Erythroblast (primary cell): ENCODE measurements around the gene TWIST2.

Experiments
- DNase-seq, 2 experiments: peaks; one replicate each; lab custom pipeline; 2025; lab: John Stamatoyannopoulos, UW
- GATA1 ChIP-seq: IDR thresholded peaks from 2 replicates; pipeline ENCODE4 v1.6.1; 2011; ENCODE audit warnings: low read depth, mild to moderate bottlenecking, control low read depth, low read length, moderate library complexity
- POLR2A ChIP-seq: IDR thresholded peaks from 2 replicates; pipeline ENCODE4 v1.6.1; 2011; ENCODE audit warnings: mild to moderate bottlenecking, low read length

TWIST2 gene

DNA sequence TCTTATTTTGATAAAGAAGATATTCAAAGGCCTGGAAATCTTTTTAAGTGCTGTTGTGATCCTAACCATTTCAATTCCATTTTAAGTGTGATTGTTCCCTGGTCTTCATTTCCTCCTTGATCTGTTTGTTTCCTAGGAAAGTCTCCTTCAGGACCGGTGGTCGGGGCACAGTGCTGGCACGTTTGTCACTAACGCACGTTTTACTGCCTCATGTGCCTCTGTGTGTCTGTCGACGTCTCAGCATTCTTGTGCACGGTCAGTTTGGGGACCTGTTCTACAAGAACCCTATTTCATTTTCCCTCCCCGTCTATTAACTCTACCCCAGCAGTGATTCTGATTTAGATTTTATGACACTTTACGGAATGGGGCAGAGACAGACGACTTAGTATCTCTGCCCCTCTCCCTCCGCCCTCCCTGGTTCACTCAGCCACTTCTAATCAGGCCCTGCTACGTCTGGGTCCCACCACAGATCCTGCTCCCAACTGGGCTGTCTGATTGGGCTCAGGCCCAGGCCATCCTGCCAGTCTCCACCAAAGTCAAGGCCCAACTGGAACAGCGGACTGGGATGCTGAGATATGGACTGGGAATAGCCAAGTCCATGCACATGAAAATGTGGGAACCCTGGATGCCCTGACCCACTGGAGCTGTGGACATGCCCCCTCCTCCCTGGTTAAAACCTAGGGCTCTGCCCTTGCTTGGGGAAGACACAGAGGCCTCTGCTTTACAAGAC, 95.6 kb downstream of the TWIST2 start:
- no peak for TF ChIP-seq GATA1
- no peak for TF ChIP-seq POLR2A
- no peak for DNase-seq

DNA sequence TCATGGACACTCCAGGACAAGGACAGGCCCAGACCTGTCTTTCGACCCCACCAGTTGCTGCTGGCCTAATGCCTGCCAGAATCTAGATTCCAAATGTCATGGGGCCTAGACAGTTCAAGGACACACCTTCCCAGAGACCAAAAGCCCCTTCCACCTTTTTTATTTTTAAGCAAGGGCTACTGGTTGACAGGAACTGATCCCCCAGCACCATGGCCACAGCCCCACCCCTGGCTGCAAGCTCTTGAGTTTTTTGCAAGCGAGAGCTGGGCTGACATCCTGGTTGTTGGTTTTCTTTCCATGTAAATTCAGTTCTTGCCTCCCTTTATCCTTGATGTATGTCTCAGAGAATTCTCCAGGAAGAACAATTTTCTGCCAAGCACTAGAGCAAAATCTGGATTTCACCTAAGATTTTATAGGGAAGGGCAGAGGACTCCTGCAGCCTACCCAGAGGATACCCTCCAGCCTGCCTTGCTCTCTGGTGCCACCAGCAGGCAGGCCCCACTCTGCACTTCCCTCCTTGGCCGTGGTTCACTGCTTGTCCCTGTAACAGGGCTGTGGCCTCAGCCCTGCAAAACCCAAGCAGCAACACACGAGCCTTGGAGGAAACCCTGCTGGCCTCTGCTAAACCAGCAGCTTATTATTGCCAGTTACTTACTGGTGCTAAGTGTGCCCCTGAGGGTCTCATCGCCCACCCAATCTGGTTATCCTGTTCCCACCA, 97.7 kb downstream of the TWIST2 start:
- TF ChIP-seq GATA1 (no peak), POLR2A (no peak)
- peak in 1 of 2 experiments; percentile 2 for DNase-seq

DNA sequence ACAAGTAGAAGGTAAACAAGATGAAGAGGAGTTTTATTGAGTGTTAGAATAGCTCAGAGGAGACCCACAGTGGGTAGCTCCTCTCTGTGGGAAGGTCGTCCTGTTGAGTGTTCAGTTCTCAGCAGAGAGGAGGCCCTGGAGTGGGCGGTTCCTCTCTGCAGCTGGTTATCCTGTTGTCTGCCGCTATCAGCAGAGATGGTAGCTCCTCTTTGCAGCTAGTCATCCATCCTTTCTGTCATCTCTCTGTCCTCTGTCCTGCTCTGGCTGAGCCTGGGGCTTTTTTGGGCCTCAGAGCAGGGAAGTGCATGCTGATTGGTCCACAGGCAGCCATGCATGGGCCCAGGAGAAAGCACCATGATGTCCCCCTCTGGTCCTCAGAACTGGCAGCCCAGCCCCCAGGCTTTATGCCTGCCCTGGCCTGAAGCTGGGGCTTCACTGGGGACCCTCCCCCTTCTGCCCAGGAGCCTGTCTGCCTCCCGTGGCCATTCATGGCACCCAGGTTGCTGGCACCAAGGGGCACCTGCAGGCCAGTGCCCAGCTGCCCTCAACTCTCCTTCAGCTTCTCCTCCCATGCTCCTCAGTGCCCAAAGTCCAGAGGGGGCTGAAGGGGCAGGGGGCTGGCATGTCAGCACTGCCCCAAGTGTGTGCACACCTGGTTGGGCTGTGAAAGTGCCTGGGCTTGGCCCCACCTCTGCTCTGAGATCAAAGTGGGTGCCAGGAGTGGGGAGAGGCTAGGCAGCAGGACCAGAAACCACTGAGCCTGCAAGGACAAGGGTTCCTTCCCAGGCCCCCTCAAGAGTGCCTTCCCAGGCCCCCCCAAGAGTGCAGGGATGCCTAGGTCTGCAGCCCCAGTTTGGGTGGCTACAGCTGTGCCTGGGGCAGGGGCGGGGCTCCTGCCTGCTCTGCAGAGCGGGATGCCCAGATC, 98.7 kb downstream of the TWIST2 start:
- no peak for DNase-seq
- no peak for TF ChIP-seq GATA1
- no peak for TF ChIP-seq POLR2A

DNA sequence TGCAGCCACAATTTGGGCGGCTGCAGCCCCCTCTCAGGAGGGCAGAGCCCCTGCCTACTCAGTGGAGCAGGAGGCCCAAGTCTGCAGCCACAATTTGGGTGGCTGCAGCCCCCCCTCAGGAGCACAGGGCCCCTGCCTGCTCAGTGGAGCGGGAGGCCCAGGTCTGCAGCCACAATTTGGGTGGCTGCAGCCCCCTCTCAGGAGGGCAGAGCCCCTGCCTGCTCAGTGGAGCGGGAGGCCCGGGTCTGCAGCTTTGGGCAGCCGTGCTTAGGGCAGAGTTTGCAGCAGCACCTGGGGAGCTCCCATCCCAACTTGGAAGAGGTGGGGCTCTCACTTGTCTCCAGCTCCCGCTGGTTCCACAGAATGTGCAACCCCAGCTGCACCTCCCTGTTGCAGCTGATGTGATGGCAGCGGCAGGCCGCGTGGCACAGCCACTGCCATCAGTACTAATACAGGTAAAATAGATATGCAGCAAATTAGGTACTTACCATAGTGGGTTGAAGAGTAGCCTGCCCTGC, 99.4 kb downstream of the TWIST2 start:
- no peak for DNase-seq

DNA sequence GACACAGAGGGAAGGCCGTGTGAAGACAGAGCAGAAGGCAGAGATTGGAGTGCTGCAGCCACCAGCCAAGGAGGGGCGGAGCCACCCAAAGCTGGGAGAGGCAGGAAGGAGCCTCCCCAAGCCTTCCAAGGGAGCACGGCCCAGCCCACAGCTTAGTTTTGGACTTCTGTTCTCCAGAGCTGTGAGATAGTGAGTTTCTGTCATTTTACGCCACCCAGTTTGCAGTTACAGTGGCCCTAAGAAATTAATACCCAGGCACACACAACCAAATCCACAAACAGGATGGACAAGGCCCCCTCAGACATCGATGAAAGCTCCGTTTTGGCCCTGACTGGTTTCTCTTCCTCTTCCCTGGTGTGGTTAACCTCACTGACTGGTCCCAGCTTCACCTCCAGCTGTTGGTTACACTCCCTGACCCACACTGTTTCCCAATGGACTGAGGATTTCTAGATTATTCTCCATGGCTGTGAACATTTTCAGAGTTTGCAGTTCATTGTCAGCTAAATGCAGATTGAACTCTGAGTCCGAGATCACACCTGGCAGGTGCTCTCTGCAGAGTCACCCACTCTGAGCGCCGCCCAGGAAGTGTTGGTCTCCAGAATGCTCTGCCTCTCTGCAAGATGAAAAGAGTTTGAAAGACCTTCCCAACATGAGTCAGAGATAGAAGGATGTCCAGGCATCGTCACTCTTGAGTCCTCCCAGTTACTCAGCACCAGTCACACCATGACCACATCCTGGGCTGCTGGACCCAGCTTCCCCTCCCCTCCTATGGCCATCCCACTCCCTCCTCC, 100.2 kb downstream of the TWIST2 start:
- no peak for TF ChIP-seq POLR2A
- TF ChIP-seq GATA1, result no peak
- DNase-seq, result no peak

More for the DNA sequence above, 99.4 kb downstream of the TWIST2 start:
- TF ChIP-seq POLR2A (no peak), GATA1 (no peak)

DNA sequence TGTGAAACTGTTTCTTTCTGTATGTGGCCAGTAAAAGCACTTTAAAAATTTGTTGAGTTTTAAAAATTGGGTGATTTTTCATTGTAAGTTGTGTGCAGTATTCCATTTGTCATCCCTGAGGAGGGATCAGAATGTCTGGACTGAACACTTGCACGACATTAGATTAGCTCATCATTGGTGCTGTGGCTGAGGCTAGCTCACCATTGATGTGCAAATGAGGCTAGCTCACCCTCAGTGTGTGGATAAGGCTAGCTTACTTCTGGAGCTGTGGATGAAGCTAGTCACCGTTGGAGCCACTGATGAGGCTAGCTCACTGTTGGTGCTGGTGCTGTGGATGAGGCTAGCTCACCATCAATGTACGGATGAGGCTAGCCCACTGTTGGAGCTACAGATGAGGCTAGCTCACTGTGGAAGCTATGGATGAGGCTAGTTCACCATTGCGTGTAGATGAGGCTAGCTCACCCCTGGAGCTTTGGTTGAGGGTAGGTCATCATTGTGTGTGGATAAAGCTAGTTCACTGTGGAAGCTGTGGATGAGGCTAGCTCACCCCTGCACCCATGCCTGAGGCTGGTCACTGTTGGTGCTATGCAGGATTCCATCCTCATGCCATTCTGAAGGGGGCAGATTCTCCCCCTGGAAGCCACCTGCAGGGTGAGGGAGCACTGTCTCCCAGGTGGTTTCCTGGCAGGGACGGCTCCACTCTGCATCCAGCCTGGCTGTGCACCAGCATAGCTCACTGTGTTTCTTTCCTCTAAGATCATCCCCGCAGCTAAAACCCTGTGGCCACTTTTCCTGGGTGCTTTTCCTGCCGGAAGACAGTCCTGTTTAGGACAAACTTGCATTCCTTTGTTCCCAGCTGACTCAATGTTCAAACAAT, 101.1 kb downstream of the TWIST2 start:
- TF ChIP-seq GATA1, result no peak
- no peak for TF ChIP-seq POLR2A
- no peak for DNase-seq

DNA sequence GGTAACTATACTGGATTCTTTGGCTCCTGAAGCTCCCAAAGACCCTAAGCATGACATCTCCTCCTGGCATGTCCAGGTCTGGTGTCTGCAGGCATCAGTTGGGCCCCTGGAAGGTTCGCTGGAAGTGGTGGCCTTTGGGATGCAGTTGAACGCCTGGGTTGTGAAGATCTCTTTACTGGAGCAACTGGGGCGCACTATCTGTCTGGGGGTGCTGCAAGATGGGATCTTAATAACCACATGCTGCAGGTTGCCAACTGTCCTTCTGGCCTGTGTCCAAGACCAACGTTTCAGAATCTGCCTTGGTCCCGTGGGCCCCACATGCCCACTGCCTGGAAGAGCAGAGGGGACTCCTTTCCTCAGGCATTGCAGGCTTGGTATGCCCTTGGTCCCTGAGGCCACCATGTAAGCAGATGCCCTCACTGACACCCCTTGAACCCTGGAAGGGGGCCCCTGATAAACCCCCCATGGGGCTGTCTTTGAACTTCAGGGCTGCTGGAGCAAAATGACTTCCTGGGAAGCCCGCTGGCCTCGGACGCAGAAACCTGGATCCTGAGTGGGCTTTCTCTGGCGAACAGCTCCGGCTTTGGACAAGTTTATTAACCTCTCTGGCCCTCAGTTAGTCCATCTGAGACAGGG, 101.9 kb downstream of the TWIST2 start:
- no peak for DNase-seq

DNA sequence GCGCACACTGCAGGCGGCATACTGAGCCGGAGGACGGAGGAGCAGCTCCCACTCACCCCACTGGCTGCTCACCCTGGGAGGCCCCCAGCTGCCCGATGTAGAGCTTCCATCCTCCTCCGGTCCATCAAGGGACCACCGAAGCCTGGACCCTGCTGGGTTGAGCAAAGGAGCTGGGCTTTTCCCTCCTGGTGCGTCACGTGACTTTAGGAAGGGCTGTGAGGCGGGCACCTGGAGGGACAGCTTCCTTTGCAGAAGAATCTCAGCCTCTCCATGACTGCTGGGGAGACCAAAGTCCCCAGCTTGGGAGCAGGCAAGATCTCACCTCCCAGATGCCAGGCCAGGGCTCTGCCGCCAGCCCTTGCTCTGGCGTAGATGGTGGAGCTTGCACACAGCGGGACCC, 102.7 kb downstream of the TWIST2 start:
- no peak for DNase-seq
- TF ChIP-seq GATA1 (no peak), POLR2A (no peak)

More for the DNA sequence above, 101.9 kb downstream of the TWIST2 start:
- TF ChIP-seq POLR2A (no peak), GATA1 (no peak)

DNA sequence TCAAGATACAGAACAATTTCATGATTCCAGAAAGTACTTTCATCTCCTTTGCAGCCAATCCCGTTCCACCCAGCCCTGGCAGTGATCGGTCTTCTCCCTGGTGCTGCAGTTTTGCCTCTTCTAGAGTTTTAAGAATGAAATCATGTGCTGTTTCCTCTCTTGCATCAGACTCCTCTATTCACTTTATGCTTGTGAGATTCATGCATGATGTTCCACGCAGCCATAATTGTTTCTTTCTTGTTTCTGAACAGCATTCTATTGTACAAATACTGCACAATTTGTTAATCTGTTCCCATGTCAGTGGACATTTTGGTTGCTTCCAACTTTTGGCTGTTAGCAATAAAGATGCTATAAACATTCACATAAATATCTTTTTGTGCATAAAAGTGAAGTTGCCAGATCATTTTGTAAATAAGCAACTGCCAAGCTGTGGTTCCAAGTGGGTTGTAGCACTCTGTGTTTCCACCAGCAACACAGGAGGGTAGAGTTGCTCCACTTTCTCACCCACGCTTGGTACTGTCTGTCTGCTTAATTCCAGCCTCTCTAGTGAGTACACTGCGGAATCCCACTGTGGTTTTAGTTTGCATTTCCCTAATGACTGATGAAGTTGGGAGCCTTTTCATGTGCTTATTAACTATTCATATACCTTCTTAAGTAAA, 104.5 kb downstream of the TWIST2 start:
- DNase-seq, result no peak
- TF ChIP-seq GATA1 (no peak), POLR2A (no peak)

DNA sequence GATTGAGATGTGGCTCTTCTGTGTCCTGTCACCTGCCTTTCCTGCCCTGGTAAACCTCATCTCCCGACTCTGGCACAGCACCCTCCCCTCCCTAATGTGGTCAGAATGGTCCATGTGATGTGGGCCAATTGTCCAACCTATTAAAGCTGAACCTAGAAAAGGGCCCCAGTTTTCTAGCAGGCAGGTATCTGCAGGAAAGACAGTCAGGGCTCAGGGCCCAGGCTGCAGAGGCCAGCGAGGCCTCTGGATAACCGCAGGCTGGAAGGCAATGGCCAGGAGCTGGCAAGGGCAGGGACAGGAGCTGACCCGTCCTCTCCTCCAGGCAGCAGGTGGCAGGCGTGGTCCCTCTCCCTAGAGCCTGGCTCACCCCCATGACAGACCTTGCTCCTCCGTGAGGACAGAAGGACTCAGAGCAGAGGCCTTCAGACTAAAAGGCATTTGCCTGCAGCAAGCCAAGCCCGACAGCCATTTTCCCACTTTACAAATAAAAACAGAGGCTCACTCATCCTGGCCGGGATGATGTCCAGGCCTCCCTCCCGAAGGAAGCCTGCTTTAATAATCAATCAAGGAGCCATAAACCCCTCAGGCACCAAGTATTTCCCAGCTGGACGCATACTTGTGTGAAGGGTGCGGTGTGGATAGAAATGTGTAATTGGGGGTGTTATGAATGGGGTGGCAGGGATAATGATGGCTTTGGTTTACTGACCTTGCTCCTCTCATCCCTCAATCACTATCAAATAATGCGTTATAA, 107.1 kb downstream of the TWIST2 start:
- TF ChIP-seq POLR2A (no peak), GATA1 (no peak)
- no peak for DNase-seq
